SH-SY5Y (cell line): ENCODE measurements around the gene PLEKHF1.

Source experiments
- GATA2 ChIP-seq: IDR thresholded peaks from 2 replicates; pipeline ENCODE4 v1.6.1; 2011; ENCODE audit warnings: mild to moderate bottlenecking, low read depth, low read length
- GATA3 ChIP-seq: IDR thresholded peaks from 2 replicates; pipeline ENCODE4 v1.6.1; 2011; ENCODE audit warnings: low read depth, mild to moderate bottlenecking, low read length, moderate library complexity

DNA sequence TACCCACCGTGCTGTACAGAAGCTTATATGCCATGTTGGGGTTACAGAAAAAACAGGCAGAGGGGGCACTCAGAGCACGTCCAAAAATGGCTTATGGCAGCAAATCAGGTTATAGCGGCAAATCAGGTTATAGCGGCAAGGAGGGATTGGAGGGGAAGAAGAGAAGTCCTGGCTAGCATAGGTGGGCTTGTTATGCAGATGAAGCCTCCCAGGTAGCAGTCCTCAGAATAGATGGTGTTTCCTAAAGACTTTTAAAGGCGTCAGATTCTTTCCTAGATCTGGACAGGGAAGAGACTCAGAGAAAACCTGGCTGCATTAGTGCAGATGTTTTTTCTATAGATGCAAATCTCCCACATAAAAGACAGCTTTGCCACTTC, 19.8 kb upstream of the PLEKHF1 start:
- TF ChIP-seq GATA2 (no peak), GATA3 (no peak)
